HG03039 (cell line): Measurements from ENCODE around the gene AGT.
"Not testable (repeated sequence)": the region's sequence is repeated elsewhere in the genome, so short reads cannot be mapped to it uniquely, and the experiment has no call there.

Experiments used
- ATAC-seq: cut with Tn5 transposase; IDR thresholded peaks from one replicate; pipeline ENCODE4 v1.9.1; 2021; ENCODE audit warnings: mild to moderate bottlenecking, moderate library complexity; ENCODE audit not compliant: unreplicated experiment

Gene AGT

DNA sequence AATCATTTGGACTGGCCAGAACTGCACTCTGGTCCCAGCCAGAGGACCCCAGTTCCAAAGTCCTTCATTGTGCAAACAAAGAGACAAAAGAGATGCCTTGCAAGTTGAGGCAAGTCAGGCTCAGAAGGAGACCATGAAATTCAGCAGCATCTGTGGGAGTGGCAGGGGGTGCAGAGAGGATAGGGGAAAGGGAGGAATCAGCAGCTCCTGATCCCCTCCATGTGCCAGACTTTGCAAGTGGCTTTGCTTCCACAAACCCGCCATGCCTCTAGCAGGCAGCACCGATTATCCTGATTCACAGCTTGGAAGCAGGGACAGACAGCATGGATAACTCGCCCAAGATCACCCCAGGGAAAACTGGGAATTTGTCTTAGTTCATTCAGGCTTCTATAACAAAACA, 31.1 kb upstream of the AGT start:
- no peak for ATAC-seq

DNA sequence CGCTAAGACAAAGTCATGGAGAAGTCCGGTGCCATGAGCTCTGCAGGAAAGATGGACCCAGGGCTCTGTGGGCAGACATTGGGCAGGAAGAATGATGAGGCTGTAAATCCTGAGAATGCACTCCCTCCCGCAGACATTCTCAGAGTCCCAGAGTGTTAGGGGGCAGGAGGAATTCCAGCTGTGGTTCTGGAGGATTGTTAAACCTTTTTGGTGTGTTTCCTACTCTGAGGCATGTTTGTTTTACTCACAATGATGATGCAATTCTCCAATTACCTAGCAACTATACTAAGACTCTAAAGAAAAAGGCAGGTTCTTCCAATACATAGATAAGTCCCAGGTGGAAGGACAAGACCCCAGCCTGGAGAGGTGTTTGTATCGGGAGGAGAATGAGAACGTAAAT, 30.5 kb upstream of the AGT start:
- no peak for ATAC-seq

DNA sequence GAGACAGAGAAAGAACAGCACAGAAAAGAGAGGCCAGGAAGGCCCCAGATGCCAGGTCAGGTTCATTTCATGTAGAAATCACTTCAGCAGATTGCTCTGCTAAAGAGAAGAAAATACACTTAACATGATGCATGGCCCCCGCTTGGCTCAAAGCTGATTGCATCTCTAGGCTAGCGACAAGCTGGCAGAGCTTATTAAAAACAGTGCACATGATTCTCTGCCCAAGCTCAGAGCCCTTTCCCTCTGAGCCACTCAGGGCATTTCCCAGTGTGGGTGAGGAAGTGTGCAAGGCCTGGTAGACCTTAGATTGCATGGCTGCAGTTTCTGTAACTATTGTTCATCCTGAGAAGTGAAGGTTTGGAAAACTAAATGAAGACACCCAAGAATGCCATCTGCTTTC, 30.0 kb upstream of the AGT start:
- ATAC-seq, result no peak

DNA sequence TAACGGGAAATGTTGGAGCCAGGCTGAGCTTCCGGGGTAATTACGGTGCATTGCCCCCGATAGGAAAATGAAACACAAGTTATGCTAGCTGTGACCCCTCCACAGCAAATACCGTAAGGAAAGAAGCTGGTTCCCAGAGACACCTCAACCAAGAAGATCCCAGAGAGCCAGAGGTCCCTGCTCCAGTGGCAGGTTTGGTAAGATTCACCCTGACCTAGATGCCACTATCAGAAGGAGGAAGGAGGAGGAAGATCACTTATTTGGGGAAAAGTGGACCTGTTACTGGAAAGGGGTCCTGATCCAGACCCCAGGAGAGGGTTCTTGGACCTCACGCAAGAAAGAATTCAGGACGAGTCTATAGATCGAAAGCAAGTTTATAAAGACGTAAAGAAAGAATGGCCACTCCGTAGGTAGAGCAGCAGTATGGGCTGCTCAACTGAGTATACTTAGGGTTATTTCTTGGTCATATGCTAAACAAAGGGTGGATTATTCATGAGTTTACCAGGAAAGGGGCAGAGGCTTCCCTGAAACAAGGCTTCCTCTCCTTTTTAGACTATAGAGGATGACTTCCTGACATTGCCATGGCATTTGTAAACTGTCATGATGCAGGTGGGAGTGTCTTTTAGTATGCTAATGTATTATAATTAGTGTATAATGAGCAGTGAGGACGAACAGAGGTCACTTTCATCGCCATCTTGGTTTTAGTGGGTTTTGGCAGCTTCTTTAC, 25.8 kb upstream of the AGT start:
- ATAC-seq, result no peak

DNA sequence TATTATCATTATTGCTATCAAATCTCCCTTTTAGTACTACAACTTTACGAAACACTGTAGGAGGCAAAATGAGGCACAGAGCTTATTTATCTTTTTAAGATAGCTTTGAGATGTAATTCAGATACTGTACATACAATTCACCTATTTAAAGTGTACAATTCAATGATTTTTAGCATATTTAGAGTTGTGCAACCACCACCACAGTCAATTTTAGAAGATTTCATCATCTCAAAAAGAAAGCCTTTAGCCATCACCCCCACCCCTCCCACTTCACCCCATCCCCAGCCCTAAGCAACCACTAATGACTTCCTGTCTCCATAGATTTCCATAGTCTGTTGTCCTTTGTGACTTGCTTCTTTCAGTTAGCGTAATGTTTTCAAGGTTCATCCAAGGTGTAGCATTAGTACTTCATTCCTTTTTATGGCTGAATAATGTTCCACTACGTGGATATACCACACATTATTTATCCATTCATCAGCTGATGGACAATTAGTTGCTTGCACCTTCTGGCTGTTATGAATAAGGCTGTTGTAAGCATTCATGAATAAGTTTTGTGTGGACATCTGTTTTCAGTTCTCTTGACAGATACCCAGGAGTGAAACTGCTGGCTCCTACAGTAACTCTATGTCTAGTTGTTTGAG, 23.8 kb upstream of the AGT start:
- no peak for ATAC-seq

DNA sequence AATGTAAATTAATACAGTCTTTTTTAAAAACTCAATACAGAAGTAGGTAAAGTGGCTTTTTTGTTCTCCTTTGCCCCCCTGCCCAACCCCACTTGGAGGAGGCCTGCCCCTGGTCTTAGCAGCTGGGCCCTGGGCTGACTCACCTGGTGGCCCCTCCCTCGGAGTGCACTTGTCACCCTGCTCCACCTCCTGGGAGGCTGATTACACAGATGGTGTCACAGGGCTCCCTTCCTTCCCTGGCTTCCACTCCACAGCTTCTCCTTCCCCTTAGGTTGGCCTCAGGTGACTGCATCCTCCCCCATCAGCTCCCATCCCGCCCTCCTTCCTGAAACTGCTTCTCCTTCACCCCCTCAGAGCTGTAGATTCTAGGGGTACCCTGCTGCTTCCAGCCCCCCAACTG, 21.5 kb upstream of the AGT start:
- no peak for ATAC-seq

DNA sequence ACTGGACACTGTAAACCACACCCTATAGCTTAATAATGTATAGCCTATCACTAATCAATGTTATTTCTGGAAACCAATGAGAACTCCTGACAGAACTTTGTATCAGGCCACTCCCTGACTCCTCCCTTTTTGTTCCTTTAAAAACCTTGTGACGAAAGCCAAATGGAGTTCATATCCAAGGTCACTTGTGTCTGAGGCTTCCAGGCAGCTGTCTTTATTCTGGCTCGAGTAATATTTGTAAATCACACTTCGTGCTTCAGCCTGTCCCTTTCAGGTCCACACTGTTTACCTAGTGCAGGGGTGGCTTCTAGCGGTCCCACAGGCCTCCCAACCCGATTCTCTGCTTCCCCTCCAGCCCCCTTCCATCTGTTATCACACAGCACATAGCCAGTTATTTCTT, 17.1 kb upstream of the AGT start:
- ATAC-seq, result no peak

DNA sequence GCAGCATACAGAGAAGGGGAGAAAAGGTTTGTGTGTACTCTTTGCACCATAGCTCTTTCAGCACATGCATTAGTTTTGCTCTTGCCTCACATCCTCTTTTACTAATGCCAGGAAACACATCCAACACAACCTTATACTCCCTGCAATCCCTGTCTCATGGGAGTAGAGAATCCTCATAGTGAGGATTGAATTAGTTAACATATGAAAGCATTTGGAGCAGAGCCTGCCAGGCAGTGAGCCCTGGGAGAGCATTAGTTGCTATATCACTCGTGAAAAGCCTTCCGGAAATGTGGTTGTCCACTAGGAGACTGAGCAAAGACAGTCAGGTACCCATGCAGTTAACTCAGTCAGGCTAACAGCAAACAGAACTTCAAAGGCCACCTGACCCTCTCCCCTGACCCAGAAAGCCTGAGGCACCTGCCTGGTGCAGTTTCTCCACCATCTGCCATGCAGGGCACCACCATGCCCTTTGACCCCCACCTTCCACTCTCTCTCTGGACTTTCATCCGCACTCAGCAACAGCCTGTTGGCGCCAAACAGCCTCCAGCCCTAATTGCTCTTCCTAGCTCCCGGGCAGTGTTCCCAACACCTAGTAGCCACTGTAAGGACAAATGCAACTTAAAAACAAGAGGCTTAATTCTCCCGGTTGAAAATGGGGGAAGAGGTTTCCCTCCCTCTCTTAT, 14.9 kb upstream of the AGT start:
- ATAC-seq, result no peak

DNA sequence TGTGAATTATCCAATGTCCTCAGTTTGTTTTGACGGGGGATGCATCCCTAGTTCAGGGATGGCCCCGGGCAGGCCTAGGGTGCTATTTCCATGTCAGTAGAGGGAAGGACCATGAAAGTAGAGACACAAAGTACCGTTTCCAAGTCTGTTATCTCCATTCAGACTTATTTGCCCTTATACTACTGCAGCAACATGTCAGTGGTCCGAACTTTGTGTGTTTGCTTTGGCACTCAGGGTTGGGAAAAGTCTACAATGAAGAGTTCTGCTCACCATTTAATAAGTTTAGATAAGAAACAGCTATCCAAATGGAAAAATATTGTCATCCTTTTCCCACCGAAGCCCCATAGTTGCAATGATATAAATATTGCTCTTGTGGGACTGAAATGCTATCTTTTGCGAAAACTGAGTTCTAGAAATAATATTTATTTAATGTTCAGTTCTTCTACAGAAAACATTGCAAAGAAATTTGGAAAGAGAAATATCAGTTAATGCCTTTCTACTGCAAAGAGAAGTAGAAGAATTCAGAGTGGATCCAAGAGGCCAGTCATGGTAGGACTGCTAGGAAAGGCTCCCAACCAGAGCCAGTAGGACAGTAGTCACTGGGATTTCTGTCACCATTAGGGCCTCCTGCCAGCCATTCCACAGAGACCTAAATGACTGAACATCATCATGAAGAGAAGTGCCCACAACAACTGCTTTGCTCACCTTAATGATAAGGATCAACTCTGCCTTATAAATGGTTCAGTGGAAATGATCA, 11.5 kb upstream of the AGT start:
- ATAC-seq, result no peak

DNA sequence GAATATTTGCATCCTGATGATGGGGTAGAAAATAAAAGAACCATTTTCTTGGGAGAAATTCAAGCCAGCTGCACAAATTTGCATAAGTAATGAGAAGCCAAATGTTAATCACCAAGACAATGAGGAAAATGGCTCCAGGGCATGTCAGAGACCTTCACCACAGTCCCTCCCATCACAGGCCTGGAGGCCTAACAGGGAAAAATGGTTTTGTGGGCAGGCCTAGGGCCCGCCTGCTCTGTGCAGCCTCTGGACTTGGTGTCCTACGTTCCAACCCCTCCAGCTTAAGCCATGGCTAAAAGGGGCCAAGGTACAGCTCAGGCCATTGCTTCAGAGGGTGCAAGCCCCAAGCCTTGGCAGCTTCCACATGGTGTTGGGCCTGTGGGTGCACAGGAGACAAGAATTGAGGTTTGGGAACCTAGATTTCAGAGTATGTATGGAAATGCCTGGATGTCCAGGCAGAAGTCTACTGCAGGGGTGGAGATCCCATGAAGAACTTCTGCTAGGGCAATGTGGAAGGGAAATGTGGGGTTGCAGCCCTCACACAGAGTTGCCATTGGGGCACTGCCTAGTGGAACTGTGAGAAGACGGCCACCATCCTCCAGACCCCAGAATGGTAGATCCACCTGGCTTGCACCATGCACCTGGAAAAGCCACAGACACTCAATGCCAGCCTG, 8.1 kb upstream of the AGT start:
- ATAC-seq, result not testable (repeated sequence)

DNA sequence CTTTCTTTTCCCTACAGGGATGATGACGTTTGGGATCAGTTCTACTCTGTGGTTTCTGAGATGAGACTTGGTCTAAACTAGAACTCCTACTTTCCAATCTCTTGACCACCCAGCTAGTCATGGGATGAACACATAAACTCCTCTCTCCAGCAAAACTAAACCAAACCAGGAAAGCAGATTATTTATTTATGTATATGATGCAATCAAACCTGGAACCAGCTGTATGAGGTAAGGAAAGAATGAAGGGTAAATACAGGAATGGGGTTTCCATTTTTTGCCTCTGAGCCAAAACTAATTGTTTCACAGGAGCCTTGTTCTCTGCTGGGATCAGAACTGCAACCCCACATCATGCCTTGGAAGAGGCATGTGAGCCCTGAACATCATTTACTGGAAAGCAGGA, 3.3 kb upstream of the AGT start:
- ATAC-seq, result no peak

DNA sequence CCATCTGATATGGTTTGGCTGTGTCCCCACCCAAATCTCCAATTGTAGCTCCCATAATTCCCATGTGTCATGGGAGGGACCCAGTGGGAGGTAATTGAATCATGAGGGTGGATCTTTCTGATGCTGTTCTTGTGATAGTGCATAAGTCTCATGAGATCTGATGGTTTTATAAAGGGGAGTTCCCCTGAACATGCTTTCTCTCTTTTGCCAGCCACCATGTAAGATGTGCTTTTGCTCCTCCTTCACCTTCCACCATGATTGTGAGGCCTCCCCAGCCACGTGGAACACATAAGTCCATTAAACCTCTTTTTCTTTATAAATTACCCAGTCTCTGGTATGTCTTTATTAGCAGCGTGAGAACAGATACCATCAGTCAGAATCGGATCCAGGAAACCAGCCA, 2.5 kb upstream of the AGT start:
- ATAC-seq, result not testable (repeated sequence)

DNA sequence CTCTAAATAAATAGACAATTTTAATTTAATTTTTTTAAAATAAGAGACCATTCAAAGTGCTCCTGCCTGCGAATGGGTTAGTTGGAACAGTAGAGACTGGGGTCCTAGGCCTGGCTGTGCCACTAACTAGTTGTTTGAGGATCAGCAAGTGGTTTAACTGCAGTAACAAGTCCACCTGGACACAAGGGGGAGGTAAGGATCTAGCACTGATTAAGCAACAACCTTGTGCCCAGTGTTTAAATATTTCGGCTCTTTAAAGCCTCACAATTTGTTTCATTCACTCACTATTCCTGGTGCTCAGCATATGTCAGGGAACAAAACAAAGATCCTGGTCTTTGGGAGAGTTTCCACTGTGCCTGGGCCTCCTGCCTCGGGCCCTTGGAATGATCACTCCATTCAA, 1.6 kb upstream of the AGT start:
- ATAC-seq, result no peak

DNA sequence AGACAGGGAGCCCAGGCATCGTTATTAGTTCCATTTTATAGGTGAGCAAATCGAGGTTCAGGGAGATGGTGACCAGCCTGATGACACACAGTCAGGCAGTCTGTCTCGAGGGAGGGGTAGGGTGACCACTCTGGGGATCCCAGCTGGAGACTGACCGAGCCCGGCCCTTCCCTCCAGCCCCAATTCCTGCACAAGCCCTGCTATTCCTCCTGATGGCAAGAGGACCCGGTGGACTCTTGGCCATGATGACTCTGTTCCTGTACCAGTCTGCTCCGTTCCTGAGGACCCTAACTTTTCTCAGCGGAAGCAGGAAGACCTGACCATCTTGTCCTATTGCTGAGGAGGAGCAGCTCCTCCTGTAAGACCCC, 391 bp downstream of the AGT start:
- ATAC-seq, result no peak

DNA sequence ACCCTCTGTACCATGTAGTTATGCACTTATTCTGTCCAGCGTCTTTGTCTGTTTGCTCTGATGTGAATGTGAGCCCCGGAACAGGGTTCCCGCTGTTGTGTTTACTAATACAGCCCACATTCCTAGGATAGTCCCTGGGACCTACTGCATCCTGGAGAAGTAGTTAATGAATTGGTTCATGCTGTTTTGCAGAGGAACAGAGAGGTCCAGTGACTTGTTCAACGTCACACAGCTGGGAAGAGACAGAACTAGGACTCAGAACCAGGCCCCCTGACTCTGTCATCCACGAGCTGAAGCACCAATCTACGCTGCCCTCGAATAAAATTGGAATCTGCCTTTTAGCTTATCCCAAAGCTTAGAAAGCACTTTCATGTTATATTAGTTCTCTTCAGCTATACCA, 784 bp downstream of the AGT start:
- no peak for ATAC-seq

DNA sequence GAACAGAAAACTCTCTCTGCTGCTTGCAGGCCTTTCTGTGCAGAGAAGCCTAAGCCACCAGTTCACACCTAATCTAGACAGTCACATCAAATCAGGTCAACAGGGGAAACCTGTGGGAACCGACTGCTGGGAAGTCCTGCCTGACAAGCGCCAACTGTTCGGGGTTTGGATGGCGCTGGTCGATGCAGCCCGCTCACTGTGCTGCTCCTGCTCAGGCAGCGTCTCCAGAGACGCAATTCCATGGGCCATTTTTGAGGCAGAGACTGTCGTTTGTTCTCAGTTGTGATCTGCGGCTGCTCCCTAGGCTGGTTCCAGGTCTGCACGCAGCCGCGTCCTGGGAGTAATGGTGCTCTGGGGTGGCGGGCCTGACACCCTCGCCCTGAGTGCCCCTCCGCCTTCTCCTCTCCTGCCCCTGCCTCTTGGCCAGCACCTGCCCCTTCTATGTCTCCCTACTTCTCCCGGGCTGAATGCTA, 1.4 kb downstream of the AGT start:
- no peak for ATAC-seq

DNA sequence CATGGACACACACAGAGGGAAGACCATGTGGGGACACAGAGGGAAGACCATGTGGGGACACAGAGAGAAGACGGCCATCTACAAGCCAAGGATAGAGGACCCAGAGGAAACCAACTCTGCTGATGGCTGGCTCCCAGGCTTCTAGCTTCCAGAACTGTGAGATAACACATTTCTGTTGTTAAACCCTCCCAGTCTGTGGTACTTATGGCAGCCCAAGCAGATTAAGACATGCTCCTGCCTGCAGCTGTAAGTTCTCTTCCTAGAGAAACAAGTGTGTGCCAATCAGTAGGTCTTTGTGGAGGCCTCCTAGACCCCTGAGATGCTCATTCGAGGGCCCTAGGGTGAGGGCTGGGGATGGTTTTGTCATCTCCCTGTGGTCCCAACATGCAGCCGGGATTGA, 2.7 kb downstream of the AGT start:
- ATAC-seq, result no peak

DNA sequence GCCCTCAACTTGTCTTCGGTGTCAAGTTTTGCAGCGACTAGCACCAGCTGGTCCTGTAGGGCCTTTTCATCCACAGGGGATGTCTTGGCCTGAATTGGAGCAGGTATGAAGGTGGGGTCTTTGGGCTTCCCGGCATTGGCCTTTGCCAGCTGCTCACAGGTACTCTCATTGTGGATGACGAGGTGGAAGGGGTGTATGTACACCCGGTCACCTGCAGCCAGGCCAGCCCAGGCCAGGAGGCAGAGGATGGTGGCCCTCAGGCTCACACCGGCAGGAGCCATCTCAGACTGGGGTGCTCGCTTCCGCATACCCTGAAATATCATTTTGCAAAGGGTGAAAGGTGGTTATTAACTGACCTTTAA, 3.4 kb downstream of the AGT start:
- ATAC-seq, result no peak

DNA sequence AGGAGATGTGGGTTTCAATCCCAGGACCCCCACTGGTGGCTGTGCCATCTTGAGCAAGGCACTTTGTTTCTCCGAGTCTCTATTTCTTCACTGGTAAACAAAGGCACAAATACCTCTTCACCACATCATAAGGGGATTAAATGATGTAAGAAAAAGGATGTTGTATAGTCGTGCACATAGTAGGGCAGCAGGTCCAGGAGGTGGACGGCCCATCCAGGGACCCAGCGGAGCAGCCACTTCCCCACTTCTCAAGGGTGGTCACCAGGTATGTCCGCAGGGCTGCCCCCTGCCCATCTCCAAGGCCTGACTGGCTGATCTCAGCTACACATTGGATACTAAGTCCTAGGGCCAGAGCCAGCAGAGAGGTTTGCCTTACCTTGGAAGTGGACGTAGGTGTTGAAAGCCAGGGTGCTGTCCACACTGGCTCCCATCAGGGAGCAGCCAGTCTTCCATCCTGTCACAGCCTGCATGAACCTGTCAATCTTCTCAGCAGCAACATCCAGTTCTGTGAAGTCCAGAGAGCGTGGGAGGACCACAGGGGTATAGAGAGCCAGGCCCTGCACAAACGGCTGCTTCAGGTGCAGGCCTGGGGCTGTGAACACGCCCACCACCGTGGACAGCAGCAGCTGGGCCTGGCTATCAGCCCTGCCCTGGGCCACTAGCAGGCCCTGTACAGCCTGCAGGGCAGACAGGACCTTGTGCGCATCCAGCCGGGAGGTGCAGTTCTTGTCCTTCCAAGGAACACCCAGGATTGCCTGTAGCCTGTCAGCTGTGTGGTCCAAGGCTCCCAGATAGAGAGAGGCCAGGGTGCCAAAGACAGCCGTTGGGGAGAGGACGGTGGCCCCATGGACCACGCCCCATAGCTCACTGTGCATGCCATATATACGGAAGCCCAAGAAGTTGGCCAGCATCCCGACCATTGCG, 4.0 kb downstream of the AGT start:
- no peak for ATAC-seq
